GM21576 (cell line): ENCODE data around the gene ANKRD63.

Source experiments
- ATAC-seq: cut with Tn5 transposase; IDR thresholded peaks from one replicate; pipeline ENCODE4 v1.9.1; 2021; ENCODE audit warnings: mild to moderate bottlenecking, moderate library complexity; ENCODE audit not compliant: unreplicated experiment

ANKRD63 gene, protein sequence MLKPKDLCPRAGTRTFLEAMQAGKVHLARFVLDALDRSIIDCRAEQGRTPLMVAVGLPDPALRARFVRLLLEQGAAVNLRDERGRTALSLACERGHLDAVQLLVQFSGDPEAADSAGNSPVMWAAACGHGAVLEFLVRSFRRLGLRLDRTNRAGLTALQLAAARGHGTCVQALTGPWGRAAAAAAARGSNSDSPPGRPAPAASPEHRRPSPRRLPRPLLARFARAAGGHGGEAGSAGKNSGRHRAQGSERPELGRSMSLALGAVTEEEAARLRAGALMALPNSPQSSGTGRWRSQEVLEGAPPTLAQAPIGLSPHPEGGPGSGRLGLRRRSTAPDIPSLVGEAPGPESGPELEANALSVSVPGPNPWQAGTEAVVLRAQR

DNA sequence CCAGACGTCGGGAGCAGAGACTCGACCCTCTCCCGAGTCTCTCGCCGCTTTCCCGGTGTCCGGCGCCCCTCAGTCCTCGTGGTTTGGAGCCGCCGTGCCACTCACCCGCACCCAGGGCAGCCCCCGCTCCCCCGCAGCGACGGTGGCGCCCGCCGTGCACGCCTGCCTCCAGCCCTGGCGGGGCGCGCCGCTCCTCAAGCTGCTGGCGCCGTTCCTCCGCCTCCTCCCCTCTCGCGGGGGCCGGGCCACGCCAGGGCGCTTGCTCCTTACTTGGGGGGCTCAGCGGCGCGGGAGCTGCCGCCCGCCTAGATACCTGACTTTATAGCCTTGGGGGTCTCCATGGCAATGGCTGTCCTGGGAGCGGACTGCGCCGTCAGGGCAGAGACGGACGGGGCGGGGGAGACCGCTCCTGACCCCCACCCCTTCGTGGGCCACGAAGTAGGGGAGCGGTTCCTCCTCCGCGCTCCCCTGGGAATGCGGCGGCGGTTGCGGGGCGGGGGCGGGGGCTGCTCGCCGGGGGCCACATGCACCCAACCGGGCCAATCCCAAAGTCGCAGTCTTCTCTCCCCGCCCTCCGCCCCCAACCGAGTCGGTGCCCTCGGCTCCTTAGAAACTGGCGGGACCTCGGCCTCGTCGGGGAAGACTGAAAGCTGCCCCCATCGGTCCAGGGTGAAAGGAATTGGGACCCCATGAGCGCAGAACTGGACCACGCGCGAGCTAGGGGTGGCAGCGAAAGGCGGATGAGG lies at the start of gene ANKRD63:
Gene ANKRD63 (minus strand): TSS at position 196 of the 746 bp plus-strand sequence. CDS start 478 bp downstream, outside the sequence.
- peak; percentile 37 for ATAC-seq

DNA sequence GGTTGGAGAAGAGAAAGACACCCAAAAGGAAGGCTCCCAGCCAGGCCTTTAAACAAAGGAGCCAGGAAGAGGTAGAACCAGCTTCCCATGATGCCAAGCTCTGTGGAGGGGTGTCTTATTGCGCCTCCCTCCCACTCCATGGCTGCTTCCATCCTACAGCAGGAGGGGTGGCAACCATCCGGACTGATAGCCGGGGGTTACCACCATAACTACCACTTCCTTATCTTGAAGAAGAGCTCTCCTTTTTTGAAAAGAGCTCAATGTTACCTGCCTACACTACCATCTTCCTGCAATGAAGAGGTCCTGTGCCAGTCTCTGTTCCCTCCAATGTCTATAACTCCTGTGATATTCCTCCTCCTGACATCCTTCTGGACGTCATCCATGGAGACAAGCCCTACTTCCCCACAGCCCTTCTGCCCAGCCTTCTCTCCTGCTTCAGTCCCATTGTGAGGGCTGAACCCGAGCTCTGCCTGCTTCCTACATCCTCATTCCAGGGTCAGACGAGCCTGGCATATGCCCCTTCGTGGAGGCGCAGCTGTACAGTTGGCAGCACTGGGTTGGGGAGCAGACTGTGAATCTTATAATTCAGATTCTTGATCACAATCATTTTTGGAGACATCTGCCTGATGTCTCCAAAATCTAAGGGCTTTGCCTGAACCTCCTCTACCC lies 49.4 kb upstream of the ANKRD63 start:
- no peak for ATAC-seq

DNA sequence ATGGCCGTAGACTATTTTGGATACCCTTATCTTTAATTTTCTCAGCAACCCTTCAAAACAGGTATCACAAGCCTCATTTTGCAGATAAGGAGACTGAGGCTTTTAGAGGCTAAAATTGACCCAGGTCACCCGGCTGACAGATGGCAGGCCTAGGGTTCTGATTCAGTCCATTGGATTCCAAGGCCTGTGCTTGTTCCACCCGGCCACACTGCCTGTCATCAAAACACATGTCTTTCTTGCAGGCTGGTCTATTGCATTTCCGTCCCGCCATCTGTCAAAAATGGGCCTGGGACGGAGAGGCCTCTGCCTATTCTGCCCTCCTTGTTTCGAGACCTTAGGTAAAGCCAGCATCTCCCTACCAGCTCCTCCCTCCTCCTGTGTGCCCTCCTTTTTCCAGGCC lies 48.8 kb upstream of the ANKRD63 start:
- ATAC-seq, result no peak

DNA sequence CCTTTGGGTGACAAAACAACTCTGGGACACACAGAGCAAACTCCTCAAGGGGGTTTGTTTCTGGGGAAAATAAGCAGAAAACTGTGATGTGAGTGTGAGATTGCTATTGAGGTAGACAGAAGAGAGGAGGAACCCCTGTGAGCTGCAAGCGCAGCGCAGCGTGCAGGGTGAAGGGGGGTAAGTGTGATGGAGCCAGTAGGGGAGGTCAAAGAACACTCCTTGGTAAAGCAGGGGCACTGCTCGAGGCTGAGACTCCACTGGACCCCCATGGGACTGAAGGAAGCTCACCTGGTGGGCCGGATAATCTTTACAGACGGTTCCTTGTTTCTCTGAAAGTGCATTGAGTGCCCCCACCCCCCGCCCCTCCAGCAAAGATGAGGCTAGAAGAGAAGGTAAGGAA lies 48.2 kb upstream of the ANKRD63 start:
- no peak for ATAC-seq

DNA sequence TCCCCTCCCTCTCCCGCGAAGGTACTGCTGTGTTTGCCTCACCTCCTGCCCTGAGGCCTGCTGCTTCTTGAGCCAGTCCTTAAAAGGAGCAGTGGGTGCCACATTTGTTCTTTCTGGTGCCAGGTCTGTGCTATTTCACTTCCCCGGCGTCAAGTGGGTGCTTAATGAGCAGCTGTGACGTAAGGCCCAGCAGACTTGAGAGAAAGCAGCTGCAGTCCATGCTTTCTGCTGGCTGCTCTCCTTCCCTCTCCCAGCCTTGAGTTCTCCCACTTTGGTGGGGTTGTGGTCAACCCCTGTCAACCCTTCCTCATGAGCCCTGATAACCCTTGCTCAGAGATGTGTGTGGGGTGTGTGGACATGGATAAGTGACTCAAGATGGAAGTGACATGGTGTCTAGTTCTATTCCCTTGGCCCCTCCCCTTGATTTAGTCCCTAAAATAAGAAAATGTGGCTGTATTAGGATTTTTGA lies 47.5 kb upstream of the ANKRD63 start:
- ATAC-seq, result no peak

DNA sequence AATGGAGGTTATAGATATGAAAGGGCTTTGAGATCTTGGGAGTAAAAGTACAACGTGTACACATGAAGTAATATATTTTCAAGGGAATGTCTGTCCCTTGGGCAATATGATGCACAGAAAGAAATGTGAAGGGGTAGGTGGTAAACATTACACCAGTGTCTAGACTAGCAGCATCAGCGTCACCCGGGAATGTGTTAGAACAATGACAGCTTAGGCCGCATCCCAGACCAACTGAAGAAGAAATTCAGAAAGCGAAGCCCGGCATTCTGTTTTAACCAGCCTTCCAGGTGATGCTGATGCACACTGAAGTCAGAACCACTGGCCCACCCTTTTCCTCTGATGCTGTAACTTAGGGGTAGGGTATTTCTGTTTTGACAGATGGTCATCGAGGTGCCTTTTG lies 46.9 kb upstream of the ANKRD63 start:
- ATAC-seq, result no peak

DNA sequence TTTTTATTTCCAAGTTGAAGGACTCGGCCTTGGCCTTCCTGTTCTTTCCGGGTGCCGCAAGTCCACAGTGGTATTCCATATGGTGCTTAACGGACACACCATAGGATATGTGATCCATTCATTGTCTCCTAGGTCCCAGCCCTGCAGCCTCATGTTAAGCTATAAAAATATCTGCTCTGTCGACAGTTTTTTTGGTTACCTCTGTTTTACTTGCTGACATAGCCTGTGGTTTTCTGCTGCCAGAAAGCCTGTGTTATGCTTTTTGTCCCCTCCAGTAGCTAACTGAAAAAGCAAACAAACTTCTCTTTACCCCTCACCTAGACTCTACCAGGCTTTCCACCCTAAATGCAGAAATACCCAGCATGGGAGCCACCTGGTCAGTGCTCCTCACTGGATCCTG lies 45.9 kb upstream of the ANKRD63 start:
- ATAC-seq, result no peak

DNA sequence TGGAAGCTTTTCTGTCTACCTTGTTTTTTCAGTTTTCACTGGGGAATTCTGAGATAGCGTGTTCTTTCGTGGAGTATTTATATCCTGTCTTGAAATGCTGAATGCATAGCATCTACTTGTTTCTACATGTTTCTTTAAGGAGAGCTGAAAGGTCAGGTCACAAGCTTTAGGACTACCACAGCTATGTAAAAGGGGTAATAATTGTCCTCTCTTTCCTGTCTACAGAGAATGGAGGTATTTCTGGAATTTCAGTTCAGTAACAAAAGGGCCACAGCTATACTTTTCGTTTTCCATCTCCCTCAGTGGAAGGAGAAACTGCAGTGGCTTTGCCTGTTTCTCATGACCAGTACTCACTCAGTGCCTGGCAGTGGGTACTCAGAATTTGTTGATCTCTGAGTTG lies 45.3 kb upstream of the ANKRD63 start:
- ATAC-seq, result no peak

DNA sequence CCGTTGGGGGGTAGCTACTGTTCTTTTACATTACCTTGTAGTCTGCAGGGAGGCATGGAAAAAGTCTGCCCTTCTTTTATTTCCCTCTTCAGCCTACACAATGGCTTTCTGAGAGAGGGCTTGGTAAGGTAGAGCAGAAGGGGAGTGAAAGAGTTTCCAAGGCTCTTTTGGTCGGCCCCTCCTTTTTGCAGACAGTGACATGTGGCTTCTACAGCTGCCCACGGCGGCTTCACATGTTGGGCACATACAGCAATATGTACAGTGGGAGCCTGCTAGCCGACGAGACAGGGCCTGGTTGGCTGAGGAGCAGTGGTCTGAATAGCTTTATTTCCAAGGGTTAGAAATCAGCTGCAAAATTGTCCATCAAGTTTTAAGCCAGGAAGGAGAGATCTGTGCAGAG lies 44.6 kb upstream of the ANKRD63 start:
- ATAC-seq, result no peak

DNA sequence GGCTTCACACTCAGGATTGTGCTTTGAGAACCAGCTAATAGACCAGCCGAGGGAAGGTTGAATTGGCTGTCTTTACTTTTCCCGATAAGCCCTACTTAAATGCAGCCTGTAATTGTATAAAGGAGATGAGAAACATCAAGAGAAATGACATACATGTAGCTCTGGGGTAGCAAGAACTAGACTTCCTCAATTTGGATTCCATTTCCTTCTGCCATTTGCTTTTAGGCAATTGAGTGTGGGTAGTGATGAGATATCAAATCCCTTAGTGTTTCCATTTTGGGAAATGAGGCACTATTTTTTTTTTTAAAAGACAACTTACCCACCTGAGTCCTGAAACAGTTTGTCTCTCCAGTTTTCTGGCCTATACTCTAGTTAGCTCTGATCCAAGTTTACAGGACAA lies 42.8 kb upstream of the ANKRD63 start:
- ATAC-seq, result no peak

DNA sequence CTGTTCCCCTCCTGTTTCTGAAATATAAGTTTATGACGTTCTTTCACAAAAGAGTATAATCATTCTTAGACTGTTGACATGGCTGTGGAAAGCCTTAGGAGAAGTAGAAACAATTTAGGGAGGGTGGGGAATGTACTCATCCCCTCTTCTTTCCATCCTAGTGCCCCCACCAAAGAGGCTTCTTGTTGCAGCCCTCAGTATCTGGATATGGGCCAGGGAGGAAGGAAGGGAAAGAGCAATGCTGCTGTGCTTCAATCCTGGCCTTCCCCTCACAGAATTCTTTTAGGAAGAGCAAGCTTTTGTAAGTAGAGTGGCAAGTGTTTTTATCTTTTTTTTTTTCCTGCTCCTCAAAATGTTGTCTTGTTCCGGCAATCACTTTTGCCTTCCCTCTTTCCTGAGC lies 42.3 kb upstream of the ANKRD63 start:
- no peak for ATAC-seq

DNA sequence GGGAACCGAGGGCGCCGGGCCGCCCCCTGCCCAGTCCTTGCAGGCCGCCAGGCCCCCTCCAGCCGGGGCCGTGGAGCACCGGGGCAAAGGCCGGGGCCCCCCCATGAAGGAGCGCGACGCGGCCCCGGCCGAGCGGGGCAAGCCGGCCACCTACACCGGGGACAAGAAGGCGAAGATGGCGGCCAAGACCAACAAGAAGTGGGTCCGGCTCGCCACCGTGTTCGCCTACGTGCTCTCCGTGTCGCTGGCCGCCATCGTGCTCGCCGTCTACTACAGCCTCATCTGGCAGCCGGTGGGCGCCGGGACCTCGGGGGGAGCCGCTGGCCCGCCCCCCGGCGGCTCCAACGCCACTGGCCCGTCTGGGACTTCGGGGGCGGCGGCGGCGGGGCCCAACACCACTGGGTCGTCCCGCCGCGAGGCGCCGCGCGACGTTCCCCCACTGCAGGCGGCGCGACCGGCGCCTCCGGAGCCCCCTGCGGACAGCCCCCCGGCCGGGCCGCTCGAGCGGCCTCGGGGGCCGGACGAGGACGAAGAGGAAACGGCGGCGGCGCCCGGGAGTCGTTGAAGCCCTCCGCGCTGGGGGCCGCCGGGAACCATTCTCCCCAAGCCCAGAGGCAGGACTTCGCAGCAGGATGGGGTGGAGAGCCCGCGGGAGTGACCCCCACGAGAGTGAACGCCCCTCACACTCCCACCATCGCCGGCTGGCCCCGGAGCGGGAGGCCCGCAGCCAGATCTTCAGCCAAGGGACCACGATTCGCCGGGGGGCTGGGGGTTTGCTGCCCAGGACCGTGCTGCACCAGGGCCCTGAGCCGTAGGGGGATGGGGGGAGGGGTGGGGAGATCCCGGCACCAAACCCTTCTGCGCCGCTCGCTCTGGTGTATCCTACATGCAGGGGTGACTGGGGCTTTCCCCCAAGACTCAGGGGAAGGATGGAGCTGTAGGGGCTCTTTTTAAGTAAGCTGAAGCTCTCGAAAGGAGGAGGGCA lies 41.4 kb upstream of the ANKRD63 start:
- ATAC-seq, result no peak

DNA sequence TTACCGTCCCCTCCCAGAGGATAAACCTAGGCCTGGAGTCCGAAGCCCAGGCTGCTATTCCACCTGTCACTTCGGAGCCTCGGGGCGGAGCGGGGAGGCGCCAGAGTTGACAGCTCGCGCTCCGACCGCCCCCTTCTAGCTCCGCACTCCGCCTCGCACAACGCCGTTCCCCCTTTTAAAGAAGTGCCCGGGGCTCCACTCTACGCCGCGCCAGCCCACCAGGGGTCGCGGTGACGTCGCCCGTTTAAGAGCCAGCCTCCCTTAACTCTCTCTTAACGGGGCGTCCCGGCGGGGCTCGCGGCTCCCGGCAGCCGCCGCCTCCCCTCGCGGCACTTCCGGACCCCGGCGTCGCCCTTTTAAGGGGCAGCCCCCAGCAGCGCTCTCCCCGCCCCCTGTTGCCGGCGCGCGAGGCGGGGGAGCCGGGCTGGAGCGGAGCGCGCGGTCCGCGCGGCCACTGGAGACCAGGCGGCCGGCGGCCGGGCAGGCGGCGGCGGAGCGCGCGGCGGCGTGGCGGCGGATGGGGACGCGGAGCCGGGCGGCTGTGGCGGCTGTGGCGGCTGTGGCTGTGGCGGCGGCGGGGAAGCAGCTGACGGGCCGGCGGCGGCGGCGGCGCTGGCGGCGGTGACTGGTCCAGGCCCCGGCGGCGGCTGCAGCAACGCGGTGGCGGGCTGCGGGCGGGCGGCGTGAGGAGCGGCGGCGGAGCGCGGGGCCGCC lies 40.5 kb upstream of the ANKRD63 start, which contains the start of gene INAFM2:
Gene INAFM2 (plus strand): TSS at position 454 of the 714 bp plus-strand sequence. CDS start 364 bp downstream, outside the sequence.
- peak; percentile 83 for ATAC-seq

DNA sequence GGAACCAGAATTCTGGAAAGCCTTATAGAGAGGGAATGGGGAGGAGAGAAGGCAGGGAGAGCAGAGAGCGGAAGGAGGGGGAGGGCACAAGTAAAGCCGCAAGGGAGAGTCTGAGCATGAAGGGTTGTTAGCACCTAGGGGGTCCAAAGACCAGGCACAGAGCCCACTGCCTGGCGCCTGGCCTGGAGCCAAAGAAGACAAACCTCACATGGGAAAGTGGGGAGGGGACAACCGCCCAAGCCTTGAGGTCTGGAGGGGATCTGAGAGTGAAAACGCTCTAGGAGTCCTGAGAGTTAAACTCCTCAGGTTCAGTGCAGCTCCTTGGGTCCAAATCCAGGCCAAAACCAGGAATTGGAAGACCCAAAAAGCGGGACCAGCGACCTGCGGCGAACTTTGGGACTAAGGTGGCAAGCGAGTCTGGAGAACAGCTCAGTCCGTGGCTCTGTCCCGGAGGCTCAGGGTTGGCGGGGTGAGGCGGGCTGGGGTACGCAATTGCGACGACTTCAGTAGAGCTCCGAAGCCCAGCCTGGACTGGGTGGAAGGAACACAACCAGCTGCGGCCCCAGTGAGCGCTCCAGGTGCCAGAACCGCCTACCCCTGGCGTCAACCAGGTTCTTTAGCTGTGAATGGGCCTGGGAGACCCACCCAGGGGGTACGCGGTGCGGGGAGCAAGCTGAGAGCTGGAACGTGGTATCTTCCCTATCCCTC lies 39.8 kb upstream of the ANKRD63 start:
- no peak for ATAC-seq

DNA sequence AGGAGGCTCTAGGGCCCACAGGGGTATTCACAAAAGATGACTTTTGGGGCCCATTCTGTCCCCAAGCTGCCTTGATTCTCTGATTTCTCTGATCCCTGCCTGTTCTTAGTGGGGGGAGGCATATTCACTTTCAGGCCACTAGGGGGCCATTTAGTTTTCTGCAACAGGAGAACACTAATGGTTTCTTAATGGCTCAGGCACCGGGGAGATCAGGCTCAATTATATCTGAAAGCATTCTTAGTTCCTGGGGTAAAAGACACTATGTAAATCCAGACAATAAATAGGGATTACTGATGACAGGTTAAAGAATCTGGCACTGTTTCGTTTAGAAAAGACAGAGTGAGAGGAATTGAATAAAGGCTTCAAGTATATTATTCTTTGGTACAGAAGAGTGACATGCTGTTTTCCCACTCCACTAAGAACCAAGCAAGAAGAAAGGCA lies 38.1 kb upstream of the ANKRD63 start:
- ATAC-seq, result no peak

DNA sequence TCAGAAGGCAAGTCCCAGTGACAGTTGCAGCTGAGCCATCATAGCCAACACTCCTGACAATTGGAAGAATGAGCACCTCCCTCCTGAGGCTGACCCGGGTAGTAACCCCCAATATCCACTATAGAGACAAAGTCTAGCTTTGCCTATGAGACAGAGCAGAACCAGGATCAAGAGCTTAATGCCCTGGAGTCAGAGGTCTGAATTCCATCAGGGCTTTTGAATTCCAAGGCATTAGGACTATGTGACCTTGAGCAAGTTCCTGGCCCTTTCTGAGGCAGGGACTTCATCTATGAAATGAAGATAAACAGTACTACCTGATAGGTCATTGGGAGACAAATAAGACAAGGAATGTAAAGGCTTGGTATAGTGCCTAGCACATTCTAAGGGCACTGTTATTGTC lies 37.5 kb upstream of the ANKRD63 start:
- no peak for ATAC-seq

DNA sequence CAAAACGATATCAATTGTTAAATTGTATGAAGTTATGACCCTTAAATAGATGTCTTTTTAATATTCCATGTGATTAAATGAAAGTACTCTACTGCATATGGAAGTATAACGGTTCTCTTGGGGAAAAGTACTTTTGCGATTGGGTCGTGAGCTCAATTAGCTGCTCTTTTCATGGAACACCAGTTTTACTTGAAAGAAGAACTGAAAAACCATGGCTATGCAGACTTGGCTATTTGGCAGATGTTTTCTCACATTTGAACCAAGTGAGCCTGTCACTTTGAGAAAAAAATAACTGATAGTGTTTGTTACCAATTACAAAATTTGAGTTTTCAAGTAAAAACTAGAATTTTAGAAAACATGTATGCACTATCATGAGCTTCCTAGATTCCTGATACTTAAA lies 34.7 kb upstream of the ANKRD63 start:
- no peak for ATAC-seq

DNA sequence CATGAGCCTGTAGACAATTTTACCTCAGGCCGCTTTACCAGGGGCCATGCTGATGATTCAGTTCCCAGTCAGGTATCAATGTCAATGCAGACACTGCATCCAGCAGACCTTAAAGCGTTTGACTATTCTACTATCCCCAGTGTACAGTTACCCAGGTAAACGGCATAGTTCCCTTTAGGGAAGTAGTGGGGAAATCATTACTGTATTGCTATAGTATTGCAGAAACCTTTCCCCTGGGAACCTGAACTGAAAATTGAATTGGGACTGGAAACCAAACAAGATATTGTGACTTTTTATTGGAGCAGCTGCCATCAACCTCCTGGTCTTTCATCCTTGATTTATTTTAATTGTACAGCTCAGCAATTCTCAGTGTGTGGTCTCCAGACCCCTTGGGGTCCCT lies 34.1 kb upstream of the ANKRD63 start:
- no peak for ATAC-seq

DNA sequence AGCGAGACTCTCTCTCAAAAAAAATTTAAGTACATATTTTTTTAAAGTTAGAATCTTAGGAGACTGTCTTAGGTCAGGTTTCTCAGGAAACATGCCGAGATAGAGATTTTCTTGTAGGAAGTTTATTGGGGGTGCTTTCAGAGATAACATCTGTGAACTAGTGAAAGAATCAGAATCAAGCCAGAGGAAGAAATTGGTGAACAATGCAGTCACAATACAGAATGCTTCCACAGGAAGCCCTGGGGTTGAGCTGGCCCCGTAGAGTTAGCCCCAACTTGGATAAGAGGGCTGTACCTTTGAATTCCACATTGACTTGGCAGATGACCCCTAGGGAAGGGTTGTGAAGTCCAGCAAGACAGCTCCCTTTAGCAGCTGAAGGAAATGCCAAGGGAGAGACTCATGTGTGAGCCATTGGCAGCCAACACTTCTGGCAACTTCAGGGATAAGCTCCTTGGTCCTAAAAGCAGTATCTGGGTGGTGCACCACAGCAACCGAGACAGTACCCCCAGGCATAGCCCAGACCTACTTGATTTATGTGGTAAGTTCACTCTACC lies 31.9 kb upstream of the ANKRD63 start:
- ATAC-seq, result no peak
